ENCODE measurements around the gene LRBA. TPM values are rescaled to one million over a fixed set of nuclear protein-coding genes. Genes with fewer than 3 reads are reported as not detected.

Gene LRBA
- total and polyA plus RNA-seq, 2 donors (not counting 3 experiments of a cell fraction or from before 2014, with no cell fraction given): 18.0 to 35.1 TPM

GRCh38 chr4:150345207-150345744, 669.8 kb downstream of the LRBA start:
- TF ChIP-seq EZH2 (IDR thresholded peaks at IDR 0.05; ENCODE audit: borderline replicate concordance, low read depth, low read length, severe bottlenecking) (no peak), GATA2 (IDR thresholded peaks at IDR 0.05; ENCODE audit: insufficient read depth, insufficient read length, low read depth, low read length) (no peak), MAX (IDR thresholded peaks at IDR 0.05; ENCODE audit: insufficient read depth, insufficient read length) (no peak), POLR2AphosphoS5 (IDR thresholded peaks at IDR 0.05; ENCODE audit: insufficient read depth, low read depth, low read length) (no peak), POLR2A (IDR thresholded peaks at IDR 0.05; ENCODE audit: low read depth, low read length) (no peak), JUN (IDR thresholded peaks at IDR 0.05; ENCODE audit: borderline replicate concordance, insufficient read depth, insufficient read length, low read depth) (no peak), FOS (IDR thresholded peaks at IDR 0.05; ENCODE audit: borderline replicate concordance, insufficient read depth, low read length) (no peak), CTCF (IDR thresholded peaks at IDR 0.05; ENCODE audit: extremely low read depth in 1 of 2, insufficient read depth in 1 of 2, low read depth in 1 of 2, low read length in 2 of 2) (no peak)
- DNase-seq (ENCODE audit: low read depth, low spot score): no peak

More at GRCh38 chr4:150345207-150345744, 669.8 kb downstream of the LRBA start:
- CTCF ChIA-PET: no interaction called here
- POLR2A ChIA-PET: no interaction called here
- no peak for FAIRE-seq
- H3K4me3 ChIP-seq (replicated peaks in 1 of 3; ENCODE audit: insufficient read depth in 1 of 3, low read depth in 1 of 3, low read length in 3 of 3): no peak overlapping the region
- no peaks in the 10 kb centered on the region for H3K9me1 ChIP-seq (replicated peaks; ENCODE audit: control insufficient read depth, extremely low read depth, insufficient read depth, low read length)
- BruUV-seq (replicated peaks): no TSS peak
- no peaks in the 10 kb centered on the region for H3K79me2 ChIP-seq (ENCODE audit: control insufficient read depth, insufficient read depth, low read length)
- intact Hi-C loops (cut with micrococcal nuclease): no loop called here
- H3K4me2 ChIP-seq (ENCODE audit: insufficient read depth, low read length): no peak overlapping the region
- peaks cover 9% of the 10 kb centered on the region for H3K4me1 ChIP-seq (ENCODE audit: control insufficient read depth, extremely low read depth, insufficient read depth, low read length)
- no peak overlapping the region for H3K9ac ChIP-seq (replicated peaks; ENCODE audit: extremely low read depth, insufficient read depth, low read length)
- H3K27ac ChIP-seq (ENCODE audit: insufficient read depth, low read depth, low read length): no peak overlapping the region
- no peaks in the 10 kb centered on the region for H3K27me3 ChIP-seq (ENCODE audit: control insufficient read depth in 2 of 2, insufficient read depth in 2 of 2, low read length in 2 of 2)
- dilution Hi-C loops (cut with MboI; ENCODE audit: extremely low pct_ligation_motif_present, low sequenced_read_pairs): no loop called here
- H2AFZ ChIP-seq (ENCODE audit: low read depth, low read length): no peak overlapping the region
- no peaks in the 10 kb centered on the region for H4K20me1 ChIP-seq (replicated peaks; ENCODE audit: control insufficient read depth, extremely low read depth, insufficient read depth, low read length)
- H3K36me3 ChIP-seq (ENCODE audit: control insufficient read depth in 2 of 2, extremely low read depth in 1 of 2, insufficient read depth in 2 of 2, low read length in 2 of 2): no peaks in the 10 kb centered on the region
- H3K9me3 ChIP-seq (replicated peaks; ENCODE audit: control insufficient read depth, insufficient read depth, low read length): no peaks in the 10 kb centered on the region
